CD4-positive, alpha-beta T cell (primary cell): ENCODE results near the gene BYSL. TPM values are rescaled to one million over a fixed set of nuclear protein-coding genes. Genes with fewer than 3 reads are reported as not detected.
A peak's percentile ranks its signal among the peaks of the same experiment; 100 is the strongest.

Experiments used
- ATAC-seq: fragments of 200-7000 bp; cut with Tn5 transposase; one replicate; pipeline ENCODE4 v1.10.0; 2022; ENCODE audit warnings: mild to moderate bottlenecking; ENCODE audit not compliant: poor library complexity
- CTCF ChIA-PET: fragments of 350-600 bp; sonication (Branson Sonifier 250); formaldehyde crosslinking; loops from one replicate; lab custom pipeline; 2021; ENCODE audit warnings: antibody characterized with exemption, inconsistent platforms; lab: Charles Lee
- POLR2A ChIA-PET: fragments of 350-600 bp; sonication (Branson Sonifier 250); formaldehyde crosslinking; loops from one replicate; lab custom pipeline; 2021; ENCODE audit warnings: antibody characterized with exemption, inconsistent platforms; lab: Charles Lee
- DNase-seq, 14 experiments: peaks; one replicate each; pipeline ENCODE4 v3.0.0-alpha.2; 2013 to 2020; ENCODE audit warnings: mixed read lengths in 2 of 14
- H3K27ac ChIP-seq, 2 donors: one replicate each; pipeline versions ENCODE4 v1.5.1 to v1.7.0; 2013; ENCODE audit warnings: low read length in 2 of 2, low read depth in 1 of 2, mild to moderate bottlenecking in 1 of 2
- H3K27me3 ChIP-seq, 2 experiments: 1 replicate in 1 of 2; 2 replicates in 1 of 2; pipeline versions ENCODE4 v1.6.1 to v1.7.0; 2013; ENCODE audit warnings: low read length in 2 of 2, control low read depth in 1 of 2, mild to moderate bottlenecking in 1 of 2, moderate library complexity in 1 of 2; ENCODE audit not compliant: insufficient read depth in 2 of 2, control insufficient read depth in 1 of 2
- H3K36me3 ChIP-seq: one replicate; pipeline ENCODE4 v1.6.1; 2013; ENCODE audit warnings: low read length, control low read depth; ENCODE audit not compliant: insufficient read depth
- H3K4me1 ChIP-seq: one replicate; pipeline ENCODE4 v1.6.1; 2013; ENCODE audit warnings: low read length, control low read depth; ENCODE audit not compliant: insufficient read depth
- H3K4me3 ChIP-seq: one replicate; pipeline ENCODE4 v1.5.1; 2013; ENCODE audit warnings: mild to moderate bottlenecking, low read length, moderate library complexity
- H3K9me3 ChIP-seq, 2 experiments: 1 replicate in 1 of 2; 2 replicates in 1 of 2; pipeline versions ENCODE4 v1.6.1 to v1.7.0; 2013; ENCODE audit warnings: low read length in 2 of 2, mild to moderate bottlenecking in 2 of 2, control low read depth in 1 of 2, moderate library complexity in 1 of 2; ENCODE audit not compliant: control insufficient read depth in 1 of 2, insufficient read depth in 1 of 2
- H3K27ac Mint-ChIP-seq: one replicate; pipeline ENCODE4 v1.8.0; 2020; ENCODE audit warnings: mixed read lengths
- H3K27me3 Mint-ChIP-seq: one replicate; pipeline ENCODE4 v1.8.0; 2021; ENCODE audit warnings: mixed read lengths
- H3K36me3 Mint-ChIP-seq: one replicate; pipeline ENCODE4 v1.8.0; 2021; ENCODE audit warnings: low read depth, mixed read lengths
- H3K4me1 Mint-ChIP-seq: one replicate; pipeline ENCODE4 v1.8.0; 2021; ENCODE audit warnings: low read depth, mixed read lengths
- H3K4me3 Mint-ChIP-seq: one replicate; pipeline ENCODE4 v1.8.0; 2020; ENCODE audit warnings: mild to moderate bottlenecking, mixed read lengths
- H3K9me3 Mint-ChIP-seq: one replicate; pipeline ENCODE4 v1.8.0; 2020; ENCODE audit warnings: mixed read lengths
- CTCF ChIP-seq: fragments of 200-600 bp; IDR thresholded peaks from one replicate; pipeline ENCODE4 v1.8.0; 2022; ENCODE audit warnings: antibody characterized with exemption, mild to moderate bottlenecking
- intact Hi-C, 2 experiments: fragments of 100-400 bp; cut with DNase I in 1 of 2; cut with micrococcal nuclease in 1 of 2; formaldehyde crosslinking; loops; one replicate each; pipeline versions ENCODE4 v1.15.1 to v1.9.0; 2023 to 2025; cut with DNase I, micrococcal nuclease
- total RNA-seq, 174 experiments: library from RNA in 2 of 174; stranded (reverse) in 2 of 174; gene quantifications; one replicate each; pipeline ENCODE4 v1.2.3 and lab custom pipeline; 2021 to 2026

BYSL gene
- total RNA-seq, 2 experiments from 2014 or later, result 1.2 to 1.6 TPM

GRCh38 chr6:41967312-41968287 lies 46.3 kb downstream of the BYSL start:
- Histone ChIP-seq H3K27ac (no peak overlapping the region), H3K4me1 (peaks cover 68% of the 10 kb centered on the region), H3K36me3 (peaks cover 43% of the 10 kb centered on the region), H3K4me3 (no peak overlapping the region), H3K9me3 (no peaks in the 10 kb centered on the region), H3K27me3 (no peaks in the 10 kb centered on the region)
- ChIA-PET POLR2A (interaction anchor here (0.6 to 1.3 kb wide), 3 partner anchors 13 to 79 kb away, joined by 3 to 4 read pairs (median 3); no protein-coding TSS in a partner anchor), CTCF (interaction anchor here (0.9 to 1.6 kb wide), 3 partner anchors 9 to 46 kb away, joined by 3 to 5 read pairs (median 3); partner anchors contain the start of genes BYSL and MED20)
- peaks cover 78% of the 10 kb centered on the region for H3K4me1 Mint-ChIP-seq
- H3K27me3 Mint-ChIP-seq, result no peaks in the 10 kb centered on the region
- no peak for ATAC-seq
- peak overlapping the region; percentile 68 for H3K27ac Mint-ChIP-seq
- H3K9me3 Mint-ChIP-seq, result no peaks in the 10 kb centered on the region
- H3K36me3 Mint-ChIP-seq, result peaks cover 73% of the 10 kb centered on the region
- intact Hi-C loops, result no loop called here
- DNase-seq, result no peak
- peak overlapping the region; percentile 54 for H3K4me3 Mint-ChIP-seq
- TF ChIP-seq CTCF, result no peak

GRCh38 chr6:41970436-41970846 lies 49.1 kb downstream of the BYSL start:
- Mint-ChIP-seq H3K27ac (peak overlapping the region; percentile 89), H3K27me3 (no peaks in the 10 kb centered on the region), H3K9me3 (no peaks in the 10 kb centered on the region), H3K4me3 (peak overlapping the region; percentile 26), H3K36me3 (peaks cover 74% of the 10 kb centered on the region), H3K4me1 (peaks cover 77% of the 10 kb centered on the region)
- CTCF ChIA-PET, result no interaction called here
- DNase-seq, result peak in 4 of 14 experiments; percentile 16 to 70 (median 43)
- H3K27ac ChIP-seq, result peak overlapping the region in 1 of 2 donors; percentile 4
- peak; percentile 60 for ATAC-seq
- POLR2A ChIA-PET, result no interaction called here
- intact Hi-C loops, result no loop called here
- TF ChIP-seq CTCF, result no peak
- H3K27me3 ChIP-seq, result no peaks in the 10 kb centered on the region
- peaks cover 28% of the 10 kb centered on the region for H3K36me3 ChIP-seq
- H3K4me1 ChIP-seq, result peaks cover 62% of the 10 kb centered on the region
- no peak overlapping the region for H3K4me3 ChIP-seq
- no peaks in the 10 kb centered on the region for H3K9me3 ChIP-seq

GRCh38 chr6:41972826-41973225 lies 51.5 kb downstream of the BYSL start:
- Mint-ChIP-seq H3K4me3 (no peak overlapping the region), H3K9me3 (no peaks in the 10 kb centered on the region), H3K27ac (peak overlapping the region; percentile 90), H3K4me1 (peaks cover 68% of the 10 kb centered on the region), H3K27me3 (no peaks in the 10 kb centered on the region), H3K36me3 (peaks cover 71% of the 10 kb centered on the region)
- intact Hi-C loops, result no loop called here
- POLR2A ChIA-PET, result interaction anchor here (1.4 kb wide), 1 partner anchor 34 kb away, joined by 6 read pairs; no protein-coding TSS in a partner anchor
- no peak for ATAC-seq
- no peak for TF ChIP-seq CTCF
- H3K4me1 ChIP-seq, result peaks cover 75% of the 10 kb centered on the region
- DNase-seq, result no peak
- H3K9me3 ChIP-seq, result no peaks in the 10 kb centered on the region
- H3K36me3 ChIP-seq, result peaks cover 17% of the 10 kb centered on the region
- CTCF ChIA-PET, result interaction anchor here (0.6 kb wide), 1 partner anchor 33 kb away, joined by 3 read pairs; no protein-coding TSS in a partner anchor
- no peak overlapping the region for H3K27ac ChIP-seq
- H3K27me3 ChIP-seq, result no peaks in the 10 kb centered on the region
- no peak overlapping the region for H3K4me3 ChIP-seq
